ENCODE data around the gene CLDN18. TPM values are rescaled to one million over a fixed set of nuclear protein-coding genes. Genes with fewer than 3 reads are reported as not detected.

Gene CLDN18
- total RNA-seq, 2 experiments from 2014 or later, result not detected

DNA sequence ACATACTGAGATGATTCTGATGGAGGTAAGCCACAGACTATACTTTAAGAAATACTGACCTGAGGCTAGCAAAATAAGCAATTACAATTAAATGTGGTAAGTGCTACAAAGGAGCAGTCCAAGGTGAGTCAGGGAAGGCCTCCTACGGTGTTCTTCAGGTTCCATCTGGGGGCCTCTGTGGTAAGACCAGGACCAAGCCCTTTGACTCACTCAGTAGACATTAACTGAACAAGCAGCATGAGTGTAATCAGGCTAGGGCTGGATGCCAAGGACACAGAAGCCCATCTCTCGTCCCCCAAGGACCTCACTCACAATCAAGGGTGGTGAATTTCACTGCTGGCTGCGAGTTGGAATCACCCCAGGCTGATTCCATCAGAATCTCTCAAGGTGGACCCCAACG, 68.1 kb downstream of the CLDN18 start:
- BruUV-seq (replicated peaks), result no TSS peak
- DNase-seq (ENCODE audit: low spot score), result no peak
- CTCF ChIA-PET (ENCODE audit: unreplicated experiment), result no interaction called here
- H3K9me2 ChIP-seq (ENCODE audit: insufficient read depth, low read length), result no peaks in the 10 kb centered on the region
- H3K4me3 ChIP-seq (ENCODE audit: low read depth, low read length, poor library complexity, severe bottlenecking), result no peak overlapping the region
- H4K20me1 ChIP-seq (ENCODE audit: insufficient read depth, low read length), result no peaks in the 10 kb centered on the region
- H3K4me2 ChIP-seq (ENCODE audit: low read length), result no peak overlapping the region
- no peak for TF ChIP-seq EZH2phosphoT487 (IDR thresholded peaks at IDR 0.05; ENCODE audit: borderline replicate concordance, low read depth, low read length)
- TF ChIP-seq, protein P1, sequence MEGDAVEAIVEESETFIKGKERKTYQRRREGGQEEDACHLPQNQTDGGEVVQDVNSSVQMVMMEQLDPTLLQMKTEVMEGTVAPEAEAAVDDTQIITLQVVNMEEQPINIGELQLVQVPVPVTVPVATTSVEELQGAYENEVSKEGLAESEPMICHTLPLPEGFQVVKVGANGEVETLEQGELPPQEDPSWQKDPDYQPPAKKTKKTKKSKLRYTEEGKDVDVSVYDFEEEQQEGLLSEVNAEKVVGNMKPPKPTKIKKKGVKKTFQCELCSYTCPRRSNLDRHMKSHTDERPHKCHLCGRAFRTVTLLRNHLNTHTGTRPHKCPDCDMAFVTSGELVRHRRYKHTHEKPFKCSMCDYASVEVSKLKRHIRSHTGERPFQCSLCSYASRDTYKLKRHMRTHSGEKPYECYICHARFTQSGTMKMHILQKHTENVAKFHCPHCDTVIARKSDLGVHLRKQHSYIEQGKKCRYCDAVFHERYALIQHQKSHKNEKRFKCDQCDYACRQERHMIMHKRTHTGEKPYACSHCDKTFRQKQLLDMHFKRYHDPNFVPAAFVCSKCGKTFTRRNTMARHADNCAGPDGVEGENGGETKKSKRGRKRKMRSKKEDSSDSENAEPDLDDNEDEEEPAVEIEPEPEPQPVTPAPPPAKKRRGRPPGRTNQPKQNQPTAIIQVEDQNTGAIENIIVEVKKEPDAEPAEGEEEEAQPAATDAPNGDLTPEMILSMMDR (conservative IDR thresholded peaks at IDR 0.05; ENCODE audit: low read length), result no peak
- intact Hi-C loops (cut with micrococcal nuclease; ENCODE audit: unreplicated experiment), result no loop called here
- no peaks in the 10 kb centered on the region for H3K36me3 ChIP-seq (ENCODE audit: insufficient read depth, low read length)
- no peaks in the 10 kb centered on the region for H3K4me1 ChIP-seq (ENCODE audit: insufficient read depth, low read length, poor library complexity, severe bottlenecking)
- no peaks in the 10 kb centered on the region for H3K9me3 ChIP-seq (ENCODE audit: low read length)
- no peak overlapping the region for H2AFZ ChIP-seq (ENCODE audit: low read length)
- H3K79me2 ChIP-seq (ENCODE audit: insufficient read depth, low read depth, low read length), result no peaks in the 10 kb centered on the region
- POLR2A ChIA-PET, result no interaction called here
- no peak overlapping the region for H3K27ac ChIP-seq (ENCODE audit: low read depth, low read length, poor library complexity, severe bottlenecking)

DNA sequence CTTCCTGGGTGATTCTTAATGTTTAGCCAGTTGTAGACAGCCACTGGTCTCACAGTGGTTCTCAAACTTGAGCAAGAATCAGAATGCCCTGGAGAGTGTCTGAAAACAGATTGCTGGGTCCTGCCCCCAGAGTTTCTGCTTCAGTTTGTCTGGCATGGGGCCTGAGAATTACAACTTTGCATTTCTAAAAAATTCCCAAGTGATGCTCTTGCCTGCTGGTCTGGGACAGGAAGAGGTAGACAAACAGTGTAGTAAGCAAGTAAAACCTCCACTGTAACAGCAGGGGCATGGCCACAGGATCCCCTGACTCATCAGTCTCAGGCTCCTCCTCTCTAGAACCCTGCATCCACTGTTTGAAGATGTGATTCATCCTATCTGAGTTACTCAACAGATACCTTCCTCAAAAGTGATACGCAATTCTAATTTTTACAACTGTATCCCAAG, 69.0 kb downstream of the CLDN18 start:
- Histone ChIP-seq H3K4me1 (ENCODE audit: insufficient read depth, low read length, poor library complexity, severe bottlenecking) (no peaks in the 10 kb centered on the region), H3K4me2 (ENCODE audit: low read length) (no peak overlapping the region), H2AFZ (ENCODE audit: low read length) (no peak overlapping the region), H3K4me3 (ENCODE audit: low read depth, low read length, poor library complexity, severe bottlenecking) (no peak overlapping the region), H3K9me3 (ENCODE audit: low read length) (no peaks in the 10 kb centered on the region), H3K27ac (ENCODE audit: low read depth, low read length, poor library complexity, severe bottlenecking) (no peak overlapping the region), H3K36me3 (ENCODE audit: insufficient read depth, low read length) (no peaks in the 10 kb centered on the region), H4K20me1 (ENCODE audit: insufficient read depth, low read length) (no peaks in the 10 kb centered on the region), H3K79me2 (ENCODE audit: insufficient read depth, low read depth, low read length) (no peaks in the 10 kb centered on the region), H3K9me2 (ENCODE audit: insufficient read depth, low read length) (no peaks in the 10 kb centered on the region)
- TF ChIP-seq, protein P1 (conservative IDR thresholded peaks at IDR 0.05; ENCODE audit: low read length), result no peak
- TF ChIP-seq EZH2phosphoT487 (IDR thresholded peaks at IDR 0.05; ENCODE audit: borderline replicate concordance, low read depth, low read length), result no peak
- CTCF ChIA-PET (ENCODE audit: unreplicated experiment), result no interaction called here
- intact Hi-C loops (cut with micrococcal nuclease; ENCODE audit: unreplicated experiment), result no loop called here
- no peak for DNase-seq (ENCODE audit: low spot score)
- POLR2A ChIA-PET, result no interaction called here
- BruUV-seq (replicated peaks), result no TSS peak

DNA sequence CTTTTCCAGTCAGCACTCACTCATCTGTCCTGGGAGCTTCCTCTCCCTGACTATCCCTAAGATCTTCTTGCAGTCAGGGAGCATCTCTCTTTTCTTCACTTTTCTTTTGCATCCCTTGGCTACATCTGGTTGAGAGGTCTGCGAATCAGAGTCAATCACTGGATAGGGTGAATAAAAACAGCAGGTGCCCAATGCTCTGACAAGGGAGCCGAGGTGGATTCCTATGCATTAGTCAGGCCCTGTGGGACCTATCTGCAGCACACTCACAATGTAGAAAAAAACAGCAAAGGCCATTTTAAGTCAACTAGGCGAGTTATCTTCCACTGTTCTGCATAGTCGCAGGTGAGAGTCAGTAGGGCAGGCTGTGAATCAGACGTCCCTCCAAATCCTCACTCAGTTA, 69.9 kb downstream of the CLDN18 start:
- CTCF ChIA-PET (ENCODE audit: unreplicated experiment), result no interaction called here
- H3K79me2 ChIP-seq (ENCODE audit: insufficient read depth, low read depth, low read length), result no peaks in the 10 kb centered on the region
- DNase-seq (ENCODE audit: low spot score), result no peak
- no peak overlapping the region for H3K4me3 ChIP-seq (ENCODE audit: low read depth, low read length, poor library complexity, severe bottlenecking)
- no TSS peak for BruUV-seq (replicated peaks)
- intact Hi-C loops (cut with micrococcal nuclease; ENCODE audit: unreplicated experiment), result no loop called here
- H3K9me3 ChIP-seq (ENCODE audit: low read length), result no peaks in the 10 kb centered on the region
- H3K4me2 ChIP-seq (ENCODE audit: low read length), result no peak overlapping the region
- POLR2A ChIA-PET, result interaction anchor here (0.6 kb wide), 1 partner anchor 842 kb away, joined by 4 read pairs; no protein-coding TSS in a partner anchor
- no peaks in the 10 kb centered on the region for H3K36me3 ChIP-seq (ENCODE audit: insufficient read depth, low read length)
- no peak overlapping the region for H3K27ac ChIP-seq (ENCODE audit: low read depth, low read length, poor library complexity, severe bottlenecking)
- H3K4me1 ChIP-seq (ENCODE audit: insufficient read depth, low read length, poor library complexity, severe bottlenecking), result no peaks in the 10 kb centered on the region
- H4K20me1 ChIP-seq (ENCODE audit: insufficient read depth, low read length), result no peaks in the 10 kb centered on the region
- H2AFZ ChIP-seq (ENCODE audit: low read length), result no peak overlapping the region
- TF ChIP-seq, protein P1 (conservative IDR thresholded peaks at IDR 0.05; ENCODE audit: low read length), result no peak
- no peak for TF ChIP-seq EZH2phosphoT487 (IDR thresholded peaks at IDR 0.05; ENCODE audit: borderline replicate concordance, low read depth, low read length)
- no peaks in the 10 kb centered on the region for H3K9me2 ChIP-seq (ENCODE audit: insufficient read depth, low read length)

Data from OCI-LY7 (cell line).